Measurements from ENCODE around the gene XPNPEP3.

GRCh38 chr22:40976866-40977700 is 120.1 kb downstream of the XPNPEP3 start:
- TF ChIP-seq, protein P1, sequence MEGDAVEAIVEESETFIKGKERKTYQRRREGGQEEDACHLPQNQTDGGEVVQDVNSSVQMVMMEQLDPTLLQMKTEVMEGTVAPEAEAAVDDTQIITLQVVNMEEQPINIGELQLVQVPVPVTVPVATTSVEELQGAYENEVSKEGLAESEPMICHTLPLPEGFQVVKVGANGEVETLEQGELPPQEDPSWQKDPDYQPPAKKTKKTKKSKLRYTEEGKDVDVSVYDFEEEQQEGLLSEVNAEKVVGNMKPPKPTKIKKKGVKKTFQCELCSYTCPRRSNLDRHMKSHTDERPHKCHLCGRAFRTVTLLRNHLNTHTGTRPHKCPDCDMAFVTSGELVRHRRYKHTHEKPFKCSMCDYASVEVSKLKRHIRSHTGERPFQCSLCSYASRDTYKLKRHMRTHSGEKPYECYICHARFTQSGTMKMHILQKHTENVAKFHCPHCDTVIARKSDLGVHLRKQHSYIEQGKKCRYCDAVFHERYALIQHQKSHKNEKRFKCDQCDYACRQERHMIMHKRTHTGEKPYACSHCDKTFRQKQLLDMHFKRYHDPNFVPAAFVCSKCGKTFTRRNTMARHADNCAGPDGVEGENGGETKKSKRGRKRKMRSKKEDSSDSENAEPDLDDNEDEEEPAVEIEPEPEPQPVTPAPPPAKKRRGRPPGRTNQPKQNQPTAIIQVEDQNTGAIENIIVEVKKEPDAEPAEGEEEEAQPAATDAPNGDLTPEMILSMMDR (IDR thresholded peaks at IDR 0.05; ENCODE audit: low read depth, low read length): no peak
- TF ChIP-seq POLR2A (IDR thresholded peaks at IDR 0.05; ENCODE audit: extremely low read depth, insufficient read length): no peak
- TF ChIP-seq, protein P2, sequence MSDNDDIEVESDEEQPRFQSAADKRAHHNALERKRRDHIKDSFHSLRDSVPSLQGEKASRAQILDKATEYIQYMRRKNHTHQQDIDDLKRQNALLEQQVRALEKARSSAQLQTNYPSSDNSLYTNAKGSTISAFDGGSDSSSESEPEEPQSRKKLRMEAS (IDR thresholded peaks at IDR 0.05; ENCODE audit: low read depth, low read length): no peak

Measured in NB4 (cell line).